Activated CD4-positive, alpha-beta T cell treated with anti-CD3 and anti-CD28 coated beads, Interleukin-2, amount 10 ng/mL, durations not matched to agents 7 days and 5 days (primary cell): Measurements from ENCODE around the gene TRIM58. TPM values are rescaled to one million over a fixed set of nuclear protein-coding genes. Genes with fewer than 3 reads are reported as not detected.

Experiments used
- CTCF ChIA-PET: fragments of 350-600 bp; sonication (Branson Sonifier 250); formaldehyde crosslinking; loops from one replicate; lab custom pipeline; 2021; ENCODE audit warnings: antibody characterized with exemption; lab: Charles Lee
- POLR2A ChIA-PET: fragments of 350-600 bp; sonication (Branson Sonifier 250); formaldehyde crosslinking; loops from one replicate; lab custom pipeline; 2021; ENCODE audit warnings: antibody characterized with exemption; lab: Charles Lee
- DNase-seq: peaks from one replicate; pipeline ENCODE4 v3.0.0-alpha.2; 2020
- H3K27ac Mint-ChIP-seq: one replicate; pipeline ENCODE4 v1.8.0; 2021; ENCODE audit warnings: mild to moderate bottlenecking, moderate library complexity, mixed read lengths
- H3K27me3 Mint-ChIP-seq: one replicate; pipeline ENCODE4 v1.8.0; 2021; ENCODE audit warnings: mixed read lengths
- H3K36me3 Mint-ChIP-seq: one replicate; pipeline ENCODE4 v1.8.0; 2021; ENCODE audit warnings: low read depth, mixed read lengths
- H3K4me1 Mint-ChIP-seq: one replicate; pipeline ENCODE4 v1.8.0; 2021; ENCODE audit warnings: mixed read lengths
- H3K4me3 Mint-ChIP-seq: one replicate; pipeline ENCODE4 v1.8.0; 2021; ENCODE audit warnings: mild to moderate bottlenecking, moderate library complexity, mixed read lengths
- H3K9me3 Mint-ChIP-seq: one replicate; pipeline ENCODE4 v1.8.0; 2021; ENCODE audit warnings: mixed read lengths
- total RNA-seq, 2 experiments: library from RNA; stranded (reverse); gene quantifications; one replicate each; pipeline ENCODE4 v1.2.3, GENCODE V29; 2021

TRIM58 gene
- total RNA-seq, 2 experiments from 2014 or later: 0.69 to 0.79 TPM

GRCh38 chr1:247905910-247906503 is 49.0 kb downstream of the TRIM58 start:
- peak overlapping the region; percentile 91 for H3K27ac Mint-ChIP-seq

GRCh38 chr1:247906504-247907047 is 49.6 kb downstream of the TRIM58 start:
- Mint-ChIP-seq H3K4me3 (peak overlapping the region; percentile 69), H3K9me3 (peaks cover 11% of the 10 kb centered on the region), H3K4me1 (peaks cover 38% of the 10 kb centered on the region), H3K27ac (peak overlapping the region; percentile 91), H3K36me3 (peaks cover 5% of the 10 kb centered on the region), H3K27me3 (no peaks in the 10 kb centered on the region)
- CTCF ChIA-PET: no interaction called here
- POLR2A ChIA-PET: no interaction called here
- DNase-seq: no peak

More at GRCh38 chr1:247905910-247906503, 49.0 kb downstream of the TRIM58 start:
- H3K4me3 Mint-ChIP-seq: peak overlapping the region; percentile 69
- peaks cover 5% of the 10 kb centered on the region for H3K36me3 Mint-ChIP-seq
- H3K27me3 Mint-ChIP-seq: no peaks in the 10 kb centered on the region
- peaks cover 38% of the 10 kb centered on the region for H3K4me1 Mint-ChIP-seq
- CTCF ChIA-PET: no interaction called here
- POLR2A ChIA-PET: interaction anchor here (0.6 kb wide), 1 partner anchor 49 kb away, joined by 3 read pairs; the partner anchor contains the start of gene TRIM58
- no peak for DNase-seq
- peaks cover 11% of the 10 kb centered on the region for H3K9me3 Mint-ChIP-seq

GRCh38 chr1:247908766-247909165 is 51.8 kb downstream of the TRIM58 start:
- H3K4me3 Mint-ChIP-seq: no peak overlapping the region
- H3K27me3 Mint-ChIP-seq: no peaks in the 10 kb centered on the region
- peaks cover 38% of the 10 kb centered on the region for H3K4me1 Mint-ChIP-seq
- CTCF ChIA-PET: no interaction called here
- H3K9me3 Mint-ChIP-seq: peaks cover 6% of the 10 kb centered on the region
- H3K36me3 Mint-ChIP-seq: peaks cover 5% of the 10 kb centered on the region
- DNase-seq: no peak
- POLR2A ChIA-PET: no interaction called here
- no peak overlapping the region for H3K27ac Mint-ChIP-seq

GRCh38 chr1:247913786-247914185 is 56.8 kb downstream of the TRIM58 start:
- ChIA-PET POLR2A (no interaction called here), CTCF (no interaction called here)
- no peaks in the 10 kb centered on the region for H3K4me1 Mint-ChIP-seq
- DNase-seq: no peak
- H3K27me3 Mint-ChIP-seq: no peaks in the 10 kb centered on the region
- no peak overlapping the region for H3K27ac Mint-ChIP-seq
- H3K36me3 Mint-ChIP-seq: no peaks in the 10 kb centered on the region
- no peak overlapping the region for H3K4me3 Mint-ChIP-seq
- no peaks in the 10 kb centered on the region for H3K9me3 Mint-ChIP-seq

GRCh38 chr1:247914941-247915662 is 58.1 kb downstream of the TRIM58 start:
- DNase-seq: no peak
- Mint-ChIP-seq H3K4me3 (no peak overlapping the region), H3K27ac (no peak overlapping the region), H3K36me3 (no peaks in the 10 kb centered on the region), H3K9me3 (no peaks in the 10 kb centered on the region), H3K4me1 (no peaks in the 10 kb centered on the region), H3K27me3 (no peaks in the 10 kb centered on the region)
- ChIA-PET CTCF (no interaction called here), POLR2A (no interaction called here)

GRCh38 chr1:247919952-247920351 is 63.0 kb downstream of the TRIM58 start, which contains the start of gene OR2T8:
OR2T8 (plus strand) TSS chr1:247920252; CDS start chr1:247921018, 766 bp downstream.
- no peak within 1 kb of the TSS for H3K4me3 Mint-ChIP-seq
- POLR2A ChIA-PET: no interaction called here
- H3K4me1 Mint-ChIP-seq: no peaks in the 10 kb centered on the region
- H3K27me3 Mint-ChIP-seq: no peaks in the 10 kb centered on the region
- no peaks in the 10 kb centered on the region for H3K36me3 Mint-ChIP-seq
- CTCF ChIA-PET: no interaction called here
- H3K27ac Mint-ChIP-seq: no peak within 1 kb of the TSS
- no peaks in the 10 kb centered on the region for H3K9me3 Mint-ChIP-seq
- DNase-seq: no peak

GRCh38 chr1:247923941-247924340 is 67.0 kb downstream of the TRIM58 start:
- no peaks in the 10 kb centered on the region for H3K36me3 Mint-ChIP-seq
- H3K4me1 Mint-ChIP-seq: no peaks in the 10 kb centered on the region
- ChIA-PET POLR2A (no interaction called here), CTCF (no interaction called here)
- no peak overlapping the region for H3K4me3 Mint-ChIP-seq
- no peak for DNase-seq
- no peaks in the 10 kb centered on the region for H3K9me3 Mint-ChIP-seq
- H3K27me3 Mint-ChIP-seq: no peaks in the 10 kb centered on the region
- no peak overlapping the region for H3K27ac Mint-ChIP-seq

GRCh38 chr1:247924868-247925267 is 67.9 kb downstream of the TRIM58 start, which contains the start of gene OR2AJ1:
OR2AJ1 (plus strand) TSS chr1:247924889; CDS start chr1:247933769, 8,880 bp downstream.
- Mint-ChIP-seq H3K36me3 (no peaks in the 10 kb centered on the region), H3K9me3 (no peaks in the 10 kb centered on the region), H3K27me3 (no peaks in the 10 kb centered on the region), H3K27ac (no peak within 1 kb of the TSS), H3K4me3 (no peak within 1 kb of the TSS), H3K4me1 (no peaks in the 10 kb centered on the region)
- ChIA-PET POLR2A (no interaction called here), CTCF (no interaction called here)
- DNase-seq: no peak

Other genes starting within 250 kb of the TRIM58 start
- not detected for gene OR13G1, start 177.4 kb upstream of the TRIM58 start, total RNA-seq
- not detected for gene OR6F1, start 140.5 kb upstream of the TRIM58 start, total RNA-seq
- not detected for gene OR14K1, start 118.6 kb upstream of the TRIM58 start, total RNA-seq
- not detected for gene OR14A2, start 109.0 kb upstream of the TRIM58 start, total RNA-seq
- gene OR1C1, start 96.6 kb upstream of the TRIM58 start, total RNA-seq: not detected
- gene OR14A16, start 33.1 kb upstream of the TRIM58 start, total RNA-seq: not detected
- gene OR11L1, start 15.3 kb upstream of the TRIM58 start, total RNA-seq: not detected
- gene OR2W3, start 38.4 kb downstream of the TRIM58 start, total RNA-seq: under 1 TPM; 0.37 to 0.79 TPM
- gene OR2T8, start 63.1 kb downstream of the TRIM58 start, total RNA-seq: under 1 TPM; 0.21 to 0.22 TPM
- gene OR2AJ1, start 67.7 kb downstream of the TRIM58 start, total RNA-seq: not detected
- under 1 TPM in 1 of 2 experiments, not detected in 1; 0.29 TPM for gene OR2L8, start 91.7 kb downstream of the TRIM58 start, total RNA-seq
- gene OR2AK2, start 108.0 kb downstream of the TRIM58 start, total RNA-seq: not detected
- under 1 TPM in 1 of 2 experiments, not detected in 1; 0.08 TPM for gene OR2L5, start 156.5 kb downstream of the TRIM58 start, total RNA-seq
- gene OR2L2, start 172.9 kb downstream of the TRIM58 start, total RNA-seq: under 1 TPM; 0.12 to 0.19 TPM
- not detected for gene OR2L3, start 189.6 kb downstream of the TRIM58 start, total RNA-seq
- not detected for gene OR2L13, start 238.0 kb downstream of the TRIM58 start, total RNA-seq